NT2/D1 (cell line): ENCODE results near the gene EXOC6.

ENCODE experiments used
- SUZ12 ChIP-seq: IDR thresholded peaks from 2 replicates; pipeline ENCODE4 v1.6.1; 2011; ENCODE audit not compliant: insufficient read length, insufficient read depth; ENCODE audit errors: extremely low read depth
- YY1 ChIP-seq: IDR thresholded peaks from 2 replicates; pipeline ENCODE4 v1.6.1; 2011; ENCODE audit not compliant: insufficient read length, insufficient read depth

- TF ChIP-seq SUZ12 = no peak
- TF ChIP-seq YY1 = no peak
Measured at GRCh38 chr10:92913973-92914372, 65.7 kb downstream of the EXOC6 start.
